Endothelial cell of umbilical vein (primary cell): ENCODE measurements around the gene ADAM29. TPM values are rescaled to one million over a fixed set of nuclear protein-coding genes. Genes with fewer than 3 reads are reported as not detected.

Experiments used
- polyA plus RNA-seq, 4 experiments: library from polyadenylated mRNA; depleted of rRNA in 3 of 4; stranded (reverse) in 3 of 4; unstranded in 1 of 4; fragments of >200 nt; gene quantifications; 2 replicates each; pipeline versions ENCODE4 v1.2.1 to v1.2.3, GENCODE V29; 2011 to 2012; ENCODE audit warnings: missing spikeins in 1 of 4
- small RNA-seq: library from RNA; depleted of rRNA; stranded (forward); fragments of <200 nt; gene quantifications from one replicate; pipeline ENCODE3, GENCODE V24; 2012; ENCODE audit warnings: low replicate concordance, low read depth; ENCODE audit not compliant: insufficient read depth, insufficient read length
- total RNA-seq: library from RNA; stranded (reverse); gene quantifications from 2 replicates; pipeline ENCODE4 v1.2.3, GENCODE V29; 2021

ADAM29 gene
- total and polyA plus RNA-seq, 2 donors (not counting 3 experiments of a cell fraction or from before 2014, with no cell fraction given), result not detected

Small RNA genes within 50 kb of the gene (small RNA-seq; reads per million reads assigned to genes)
- gene AC105914.1, result not detected

Other genes with a start within 250 kb of the ADAM29 start
- gene GLRA3, start 89.1 kb upstream of the ADAM29 start, total RNA-seq, result not detected in 2 replicates
- gene GLRA3, start 89.1 kb upstream of the ADAM29 start, polyA plus RNA-seq, result not detected in 2 replicates